ENCODE measurements around the gene CAMK2A. TPM values are rescaled to one million over a fixed set of nuclear protein-coding genes. Genes with fewer than 3 reads are reported as not detected.

Gene CAMK2A
- total and polyA plus RNA-seq, 4 donors, result under 0.01 TPM; not detected in 3

- H3K36me3 ChIP-seq (ENCODE audit: control insufficient read depth in 4 of 4, insufficient read depth in 3 of 4, low read depth in 1 of 4, low read length in 3 of 4), result no peaks in the 10 kb centered on the region
- H3K4me3 ChIP-seq (ENCODE audit: low read depth in 1 of 3, low read length in 3 of 3), result no peak overlapping the region
- TF ChIP-seq CTCF (IDR thresholded peaks at IDR 0.05; ENCODE audit: low read depth, low read length, missing input control) (no peak), EGR1 (IDR thresholded peaks at IDR 0.05; ENCODE audit: low read depth in 2 of 2) (no peak), HNF4A (conservative IDR thresholded peaks at IDR 0.05) (no peak), HNF4G (IDR thresholded peaks at IDR 0.05) (no peak), REST (IDR thresholded peaks at IDR 0.05) (no peak), GABPA (IDR thresholded peaks at IDR 0.05 in 1 of 2, conservative IDR thresholded peaks at IDR 0.05 in 1 of 2) (no peak), RXRA (IDR thresholded peaks at IDR 0.05) (no peak), ZBTB33 (IDR thresholded peaks at IDR 0.05) (no peak), SP1 (IDR thresholded peaks at IDR 0.05) (no peak), FOXA2 (IDR thresholded peaks at IDR 0.05) (no peak), TAF1 (conservative IDR thresholded peaks at IDR 0.05) (no peak), RAD21 (IDR thresholded peaks at IDR 0.05) (no peak), NR2F2 (IDR thresholded peaks at IDR 0.05) (no peak), ATF3 (IDR thresholded peaks at IDR 0.05) (no peak), FOXA1 (IDR thresholded peaks at IDR 0.05) (no peak), MAX (IDR thresholded peaks at IDR 0.05) (no peak)
- H3K9ac ChIP-seq (ENCODE audit: low read depth in 1 of 2, low read length in 2 of 2), result no peak overlapping the region
- no peak overlapping the region for H3K27ac ChIP-seq (ENCODE audit: low read depth in 1 of 2, low read length in 2 of 2)
- H3K4me1 ChIP-seq (ENCODE audit: control insufficient read depth in 4 of 4, insufficient read depth in 4 of 4, low read length in 3 of 4), result no peaks in the 10 kb centered on the region
- 83% methylated on average over 2 of the region's 2 CpGs for WGBS
- H3K9me3 ChIP-seq (ENCODE audit: control insufficient read depth in 4 of 4, low read length in 3 of 4), result no peaks in the 10 kb centered on the region
- DNase-seq (ENCODE audit: low spot score), result no peak
- H3K27me3 ChIP-seq (ENCODE audit: control insufficient read depth in 4 of 4, insufficient read depth in 4 of 4, low read length in 3 of 4), result no peaks in the 10 kb centered on the region
These were observed 30.6 kb upstream of the CAMK2A start for GRCh38 chr5:150320044-150320613.

- DNase-seq (ENCODE audit: low spot score), result no peak
- Histone ChIP-seq H3K4me3 (ENCODE audit: low read depth in 1 of 3, low read length in 3 of 3) (no peak overlapping the region), H3K9ac (ENCODE audit: low read depth in 1 of 2, low read length in 2 of 2) (no peak overlapping the region), H3K27me3 (ENCODE audit: control insufficient read depth in 4 of 4, insufficient read depth in 4 of 4, low read length in 3 of 4) (no peaks in the 10 kb centered on the region), H3K4me1 (ENCODE audit: control insufficient read depth in 4 of 4, insufficient read depth in 4 of 4, low read length in 3 of 4) (no peaks in the 10 kb centered on the region), H3K27ac (ENCODE audit: low read depth in 1 of 2, low read length in 2 of 2) (no peak overlapping the region), H3K9me3 (ENCODE audit: control insufficient read depth in 4 of 4, low read length in 3 of 4) (no peaks in the 10 kb centered on the region), H3K36me3 (ENCODE audit: control insufficient read depth in 4 of 4, insufficient read depth in 3 of 4, low read depth in 1 of 4, low read length in 3 of 4) (no peaks in the 10 kb centered on the region)
- 94% methylated on average over 6 of the region's 6 CpGs for WGBS
- TF ChIP-seq RXRA (IDR thresholded peaks at IDR 0.05) (no peak), FOXA1 (IDR thresholded peaks at IDR 0.05) (no peak), JUND (IDR thresholded peaks at IDR 0.05) (no peak), CTCF (IDR thresholded peaks at IDR 0.05; ENCODE audit: low read depth, low read length, missing input control) (no peak), ZBTB33 (IDR thresholded peaks at IDR 0.05) (no peak), TAF1 (conservative IDR thresholded peaks at IDR 0.05) (no peak), HNF4G (IDR thresholded peaks at IDR 0.05) (no peak), SP1 (IDR thresholded peaks at IDR 0.05) (no peak), RAD21 (IDR thresholded peaks at IDR 0.05) (no peak), HNF4A (conservative IDR thresholded peaks at IDR 0.05) (no peak), FOXA2 (IDR thresholded peaks at IDR 0.05) (no peak), GABPA (IDR thresholded peaks at IDR 0.05 in 1 of 2, conservative IDR thresholded peaks at IDR 0.05 in 1 of 2) (no peak), EGR1 (IDR thresholded peaks at IDR 0.05; ENCODE audit: low read depth in 2 of 2) (no peak), MAX (IDR thresholded peaks at IDR 0.05) (no peak), NR2F2 (IDR thresholded peaks at IDR 0.05) (no peak)
These were observed 29.9 kb upstream of the CAMK2A start for GRCh38 chr5:150319484-150319790.
